HepG2 (cell line): ENCODE data around the gene CDC27. TPM values are rescaled to one million over a fixed set of nuclear protein-coding genes. Genes with fewer than 3 reads are reported as not detected.

Experiments
- ARNTL ChIP-seq: sonication (generic); formaldehyde crosslinking; IDR thresholded peaks from 2 replicates; pipeline ENCODE4 v1.4.0; 2020; ENCODE audit warnings: mild to moderate bottlenecking, missing genetic modification reagents
- BCL3 ChIP-seq: sonication (generic); formaldehyde crosslinking; IDR thresholded peaks from 2 replicates; pipeline ENCODE4 v1.5.1; 2020; ENCODE audit warnings: mild to moderate bottlenecking, missing genetic modification reagents, moderate library complexity
- KLF13 ChIP-seq: sonication (generic); formaldehyde crosslinking; IDR thresholded peaks from 2 replicates; pipeline ENCODE4 v1.4.0; 2020; ENCODE audit warnings: mild to moderate bottlenecking, missing genetic modification reagents
- MIER2 ChIP-seq: IDR thresholded peaks from 2 replicates; pipeline ENCODE4 v1.6.1; 2016; ENCODE audit warnings: missing biosample characterization, missing genetic modification reagents
- NFKB2 ChIP-seq: sonication (generic); formaldehyde crosslinking; IDR thresholded peaks from 2 replicates; pipeline ENCODE4 v1.4.0; 2020; ENCODE audit warnings: missing genetic modification reagents, borderline replicate concordance
- SETDB1 ChIP-seq: sonication (generic); formaldehyde crosslinking; IDR thresholded peaks from 2 replicates; pipeline ENCODE4 v1.5.1; 2020; ENCODE audit warnings: missing genetic modification reagents, mild to moderate bottlenecking, borderline replicate concordance
- TFDP1 ChIP-seq: IDR thresholded peaks from 2 replicates; pipeline ENCODE4 v1.6.1; 2016; ENCODE audit warnings: missing compliant biosample characterization, missing genetic modification reagents, borderline replicate concordance
- ZNF431 ChIP-seq: sonication (generic); formaldehyde crosslinking; IDR thresholded peaks from 2 replicates; pipeline ENCODE4 v1.9.0; 2022; ENCODE audit warnings: missing genetic modification reagents, low read depth, mild to moderate bottlenecking, borderline replicate concordance
- ZNF549 ChIP-seq: sonication (generic); formaldehyde crosslinking; IDR thresholded peaks from 2 replicates; pipeline ENCODE4 v1.5.0; 2020; ENCODE audit warnings: missing genetic modification reagents
- ZNF563 ChIP-seq: sonication (generic); formaldehyde crosslinking; IDR thresholded peaks from 2 replicates; pipeline ENCODE4 v1.8.0; 2022; ENCODE audit warnings: mild to moderate bottlenecking, moderate library complexity, missing genetic modification reagents
- ZNF644 ChIP-seq: IDR thresholded peaks from 2 replicates; pipeline ENCODE4 v1.6.1; 2016; ENCODE audit warnings: low read depth
- ZNF672 ChIP-seq: sonication (generic); formaldehyde crosslinking; IDR thresholded peaks from 2 replicates; pipeline ENCODE4 v1.8.1; 2022; ENCODE audit warnings: missing genetic modification reagents
- polyA plus RNA-seq, 8 experiments: library from polyadenylated mRNA; depleted of rRNA in 3 of 8; stranded (reverse) in 7 of 8; unstranded in 1 of 8; fragments of >200 nt; fragmentation: Illumina TruSeq in 4 of 8; extraction: Trizol in 4 of 8; gene quantifications; 2 replicates each; pipeline versions ENCODE4 v1.2.1 to v1.2.3, GENCODE V29; 2011 to 2016; ENCODE audit warnings: low read depth in 4 of 8, missing spikeins in 1 of 8, mixed read lengths in 1 of 8; ENCODE audit not compliant: insufficient read depth in 1 of 8
- total RNA-seq, 5 experiments: library from RNA; depleted of rRNA; stranded (reverse); fragments of >200 nt; fragmentation: Illumina TruSeq; extraction: Trizol; gene quantifications; 2 replicates each; pipeline ENCODE4 v1.2.3, GENCODE V29; 2016; ENCODE audit warnings: low read depth in 1 of 5
- TF ChIP-seq, protein P1 (sequence below): sonication (generic); formaldehyde crosslinking; IDR thresholded peaks from 2 replicates; pipeline ENCODE4 v1.5.1; 2020; ENCODE audit warnings: mild to moderate bottlenecking, missing genetic modification reagents, borderline replicate concordance
- TF ChIP-seq, protein P2 (sequence below): sonication (generic); formaldehyde crosslinking; IDR thresholded peaks from 2 replicates; pipeline ENCODE4 v1.4.0; 2020; ENCODE audit warnings: missing genetic modification reagents
- TF ChIP-seq, protein P3 (sequence below): IDR thresholded peaks from 2 replicates; pipeline ENCODE4 v1.6.1; 2016; ENCODE audit warnings: mild to moderate bottlenecking, missing biosample characterization, missing genetic modification reagents
- TF ChIP-seq, protein P4 (sequence below): sonication (generic); formaldehyde crosslinking; conservative IDR thresholded peaks from 2 replicates; pipeline ENCODE4 v1.8.0; 2022; ENCODE audit warnings: low read depth, missing genetic modification reagents

Gene CDC27
- total and polyA plus RNA-seq, 2 of the 13 experiments (the other 11 are each of a cell fraction or from before 2014, with no cell fraction given) = 80.7 to 102 TPM

DNA sequence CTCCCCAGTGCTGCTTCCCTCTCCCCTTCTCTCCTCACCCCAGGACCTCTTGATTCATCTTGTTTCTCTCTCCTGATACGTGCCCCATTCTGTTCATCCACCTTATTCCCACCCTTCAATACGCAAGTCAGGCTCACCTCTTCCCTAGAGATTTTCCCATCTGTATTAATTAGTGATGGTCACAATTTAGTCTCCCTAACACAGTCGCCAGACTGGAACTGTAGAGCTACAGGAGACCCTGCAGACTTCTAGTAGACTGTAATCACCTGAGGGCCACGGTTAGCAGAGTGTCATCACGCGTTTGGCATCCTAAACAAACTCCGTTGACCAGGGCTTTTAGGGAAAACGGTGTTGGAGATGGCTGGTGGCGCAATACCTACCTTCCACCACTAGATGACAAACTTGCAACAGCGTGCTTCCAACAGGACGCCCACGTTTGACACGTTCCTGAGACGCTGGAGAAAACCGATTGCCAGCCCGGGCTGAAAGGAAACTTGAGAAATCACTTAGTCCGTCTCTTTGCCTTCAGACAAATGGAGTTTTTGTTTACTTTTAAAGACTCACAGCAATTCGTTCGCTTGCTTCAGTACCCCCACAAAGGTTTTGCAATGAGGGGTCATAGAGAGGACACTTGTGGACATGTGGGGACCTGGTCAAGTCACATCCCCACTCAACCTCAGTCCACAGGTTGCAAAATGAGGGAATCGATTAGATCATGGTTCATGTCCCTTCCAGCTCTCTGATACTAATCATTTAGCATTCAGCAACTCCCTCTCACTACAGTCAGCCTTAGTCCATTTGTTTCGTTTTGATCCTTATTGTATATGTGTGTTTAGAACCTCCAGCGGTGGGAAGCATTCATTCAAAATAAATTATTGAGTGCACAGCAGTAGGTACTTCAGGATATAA is 40.7 kb upstream of the CDC27 start (continued):
- no peak for TF ChIP-seq ZNF431 (CRISPR knock-in tag)
- no peak for TF ChIP-seq ZNF549 (CRISPR knock-in tag)
- TF ChIP-seq MIER2 (CRISPR knock-in tag) = peak; percentile 55; the same call in 1 of the 2 replicates
- TF ChIP-seq, protein P1, sequence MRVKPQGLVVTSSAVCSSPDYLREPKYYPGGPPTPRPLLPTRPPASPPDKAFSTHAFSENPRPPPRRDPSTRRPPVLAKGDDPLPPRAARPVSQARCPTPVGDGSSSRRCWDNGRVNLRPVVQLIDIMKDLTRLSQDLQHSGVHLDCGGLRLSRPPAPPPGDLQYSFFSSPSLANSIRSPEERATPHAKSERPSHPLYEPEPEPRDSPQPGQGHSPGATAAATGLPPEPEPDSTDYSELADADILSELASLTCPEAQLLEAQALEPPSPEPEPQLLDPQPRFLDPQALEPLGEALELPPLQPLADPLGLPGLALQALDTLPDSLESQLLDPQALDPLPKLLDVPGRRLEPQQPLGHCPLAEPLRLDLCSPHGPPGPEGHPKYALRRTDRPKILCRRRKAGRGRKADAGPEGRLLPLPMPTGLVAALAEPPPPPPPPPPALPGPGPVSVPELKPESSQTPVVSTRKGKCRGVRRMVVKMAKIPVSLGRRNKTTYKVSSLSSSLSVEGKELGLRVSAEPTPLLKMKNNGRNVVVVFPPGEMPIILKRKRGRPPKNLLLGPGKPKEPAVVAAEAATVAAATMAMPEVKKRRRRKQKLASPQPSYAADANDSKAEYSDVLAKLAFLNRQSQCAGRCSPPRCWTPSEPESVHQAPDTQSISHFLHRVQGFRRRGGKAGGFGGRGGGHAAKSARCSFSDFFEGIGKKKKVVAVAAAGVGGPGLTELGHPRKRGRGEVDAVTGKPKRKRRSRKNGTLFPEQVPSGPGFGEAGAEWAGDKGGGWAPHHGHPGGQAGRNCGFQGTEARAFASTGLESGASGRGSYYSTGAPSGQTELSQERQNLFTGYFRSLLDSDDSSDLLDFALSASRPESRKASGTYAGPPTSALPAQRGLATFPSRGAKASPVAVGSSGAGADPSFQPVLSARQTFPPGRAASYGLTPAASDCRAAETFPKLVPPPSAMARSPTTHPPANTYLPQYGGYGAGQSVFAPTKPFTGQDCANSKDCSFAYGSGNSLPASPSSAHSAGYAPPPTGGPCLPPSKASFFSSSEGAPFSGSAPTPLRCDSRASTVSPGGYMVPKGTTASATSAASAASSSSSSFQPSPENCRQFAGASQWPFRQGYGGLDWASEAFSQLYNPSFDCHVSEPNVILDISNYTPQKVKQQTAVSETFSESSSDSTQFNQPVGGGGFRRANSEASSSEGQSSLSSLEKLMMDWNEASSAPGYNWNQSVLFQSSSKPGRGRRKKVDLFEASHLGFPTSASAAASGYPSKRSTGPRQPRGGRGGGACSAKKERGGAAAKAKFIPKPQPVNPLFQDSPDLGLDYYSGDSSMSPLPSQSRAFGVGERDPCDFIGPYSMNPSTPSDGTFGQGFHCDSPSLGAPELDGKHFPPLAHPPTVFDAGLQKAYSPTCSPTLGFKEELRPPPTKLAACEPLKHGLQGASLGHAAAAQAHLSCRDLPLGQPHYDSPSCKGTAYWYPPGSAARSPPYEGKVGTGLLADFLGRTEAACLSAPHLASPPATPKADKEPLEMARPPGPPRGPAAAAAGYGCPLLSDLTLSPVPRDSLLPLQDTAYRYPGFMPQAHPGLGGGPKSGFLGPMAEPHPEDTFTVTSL (CRISPR knock-in tag) = 0 out of 2 replicates have a peak, but pooled peaks have one; percentile 23
- peak; percentile 61; the same call in 1 of the 2 replicates for TF ChIP-seq ARNTL (CRISPR knock-in tag)
- TF ChIP-seq, protein P2, sequence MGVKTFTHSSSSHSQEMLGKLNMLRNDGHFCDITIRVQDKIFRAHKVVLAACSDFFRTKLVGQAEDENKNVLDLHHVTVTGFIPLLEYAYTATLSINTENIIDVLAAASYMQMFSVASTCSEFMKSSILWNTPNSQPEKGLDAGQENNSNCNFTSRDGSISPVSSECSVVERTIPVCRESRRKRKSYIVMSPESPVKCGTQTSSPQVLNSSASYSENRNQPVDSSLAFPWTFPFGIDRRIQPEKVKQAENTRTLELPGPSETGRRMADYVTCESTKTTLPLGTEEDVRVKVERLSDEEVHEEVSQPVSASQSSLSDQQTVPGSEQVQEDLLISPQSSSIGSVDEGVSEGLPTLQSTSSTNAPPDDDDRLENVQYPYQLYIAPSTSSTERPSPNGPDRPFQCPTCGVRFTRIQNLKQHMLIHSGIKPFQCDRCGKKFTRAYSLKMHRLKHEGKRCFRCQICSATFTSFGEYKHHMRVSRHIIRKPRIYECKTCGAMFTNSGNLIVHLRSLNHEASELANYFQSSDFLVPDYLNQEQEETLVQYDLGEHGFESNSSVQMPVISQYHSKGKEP (CRISPR knock-in tag) = no peak
- no peak for TF ChIP-seq TFDP1
- no peak for TF ChIP-seq KLF13
- 0 out of 2 replicates have a peak, but pooled peaks have one; percentile 44 for TF ChIP-seq BCL3 (CRISPR knock-in tag)
- no peak for TF ChIP-seq ZNF563 (CRISPR knock-in tag)
- TF ChIP-seq NFKB2 (CRISPR knock-in tag) = no peak
- no peak for TF ChIP-seq ZNF672 (CRISPR knock-in tag)
- TF ChIP-seq, protein P3, sequence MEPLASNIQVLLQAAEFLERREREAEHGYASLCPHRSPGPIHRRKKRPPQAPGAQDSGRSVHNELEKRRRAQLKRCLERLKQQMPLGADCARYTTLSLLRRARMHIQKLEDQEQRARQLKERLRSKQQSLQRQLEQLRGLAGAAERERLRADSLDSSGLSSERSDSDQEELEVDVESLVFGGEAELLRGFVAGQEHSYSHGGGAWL (CRISPR knock-in tag) = peak; percentile 42; the same call in 1 of the 2 replicates
- no peak for TF ChIP-seq SETDB1
- TF ChIP-seq, protein P4, sequence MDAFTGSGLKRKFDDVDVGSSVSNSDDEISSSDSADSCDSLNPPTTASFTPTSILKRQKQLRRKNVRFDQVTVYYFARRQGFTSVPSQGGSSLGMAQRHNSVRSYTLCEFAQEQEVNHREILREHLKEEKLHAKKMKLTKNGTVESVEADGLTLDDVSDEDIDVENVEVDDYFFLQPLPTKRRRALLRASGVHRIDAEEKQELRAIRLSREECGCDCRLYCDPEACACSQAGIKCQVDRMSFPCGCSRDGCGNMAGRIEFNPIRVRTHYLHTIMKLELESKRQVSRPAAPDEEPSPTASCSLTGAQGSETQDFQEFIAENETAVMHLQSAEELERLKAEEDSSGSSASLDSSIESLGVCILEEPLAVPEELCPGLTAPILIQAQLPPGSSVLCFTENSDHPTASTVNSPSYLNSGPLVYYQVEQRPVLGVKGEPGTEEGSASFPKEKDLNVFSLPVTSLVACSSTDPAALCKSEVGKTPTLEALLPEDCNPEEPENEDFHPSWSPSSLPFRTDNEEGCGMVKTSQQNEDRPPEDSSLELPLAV = no peak
- peak; percentile 30; the same call in 1 of the 2 replicates for TF ChIP-seq ZNF644 (CRISPR knock-in tag)
